Astrocyte (in vitro differentiated cells and primary cell): Measurements from ENCODE around the gene KRTAP1-1.

Source experiments
- EZH2 ChIP-seq: IDR thresholded peaks from 2 replicates; pipeline ENCODE4 v1.6.1; 2012; ENCODE audit warnings: mild to moderate bottlenecking, low read length, inconsistent platforms; ENCODE audit not compliant: insufficient read depth
- TF ChIP-seq, protein P1 (sequence below): IDR thresholded peaks from 2 replicates; pipeline ENCODE4 v1.5.1; 2011; ENCODE audit warnings: low read depth, mild to moderate bottlenecking, inconsistent platforms, low read length, moderate library complexity; ENCODE audit not compliant: insufficient read depth

DNA sequence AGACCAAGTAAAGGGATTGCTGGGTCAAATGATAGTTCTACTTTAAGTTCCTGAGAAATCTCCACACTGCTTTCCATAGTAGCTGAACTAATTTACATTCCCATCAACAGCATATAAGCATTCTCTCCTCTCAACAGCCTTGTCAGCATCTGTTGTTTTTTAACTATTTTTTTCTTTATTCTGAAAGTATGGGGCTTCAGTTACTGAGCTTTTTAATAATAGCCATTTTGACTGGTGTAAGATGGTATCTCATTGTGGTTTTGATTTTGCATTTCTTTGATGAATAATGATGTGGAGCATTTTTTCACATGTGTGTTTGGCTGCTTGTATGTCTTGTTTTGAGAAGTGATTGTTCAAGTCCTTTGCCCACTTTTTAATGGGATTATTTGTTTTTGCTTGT is 11.3 kb upstream of the KRTAP1-1 start:
- no peak for TF ChIP-seq EZH2
- TF ChIP-seq, protein P1, sequence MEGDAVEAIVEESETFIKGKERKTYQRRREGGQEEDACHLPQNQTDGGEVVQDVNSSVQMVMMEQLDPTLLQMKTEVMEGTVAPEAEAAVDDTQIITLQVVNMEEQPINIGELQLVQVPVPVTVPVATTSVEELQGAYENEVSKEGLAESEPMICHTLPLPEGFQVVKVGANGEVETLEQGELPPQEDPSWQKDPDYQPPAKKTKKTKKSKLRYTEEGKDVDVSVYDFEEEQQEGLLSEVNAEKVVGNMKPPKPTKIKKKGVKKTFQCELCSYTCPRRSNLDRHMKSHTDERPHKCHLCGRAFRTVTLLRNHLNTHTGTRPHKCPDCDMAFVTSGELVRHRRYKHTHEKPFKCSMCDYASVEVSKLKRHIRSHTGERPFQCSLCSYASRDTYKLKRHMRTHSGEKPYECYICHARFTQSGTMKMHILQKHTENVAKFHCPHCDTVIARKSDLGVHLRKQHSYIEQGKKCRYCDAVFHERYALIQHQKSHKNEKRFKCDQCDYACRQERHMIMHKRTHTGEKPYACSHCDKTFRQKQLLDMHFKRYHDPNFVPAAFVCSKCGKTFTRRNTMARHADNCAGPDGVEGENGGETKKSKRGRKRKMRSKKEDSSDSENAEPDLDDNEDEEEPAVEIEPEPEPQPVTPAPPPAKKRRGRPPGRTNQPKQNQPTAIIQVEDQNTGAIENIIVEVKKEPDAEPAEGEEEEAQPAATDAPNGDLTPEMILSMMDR: no peak
